Muscle of leg (tissue), 11 donors: ENCODE results near the gene BRMS1L. TPM values are rescaled to one million over a fixed set of nuclear protein-coding genes. Genes with fewer than 3 reads are reported as not detected.

ENCODE experiments used
- DNase-seq: peaks from one replicate; pipeline ENCODE4 v3.0.0; 2013
- H3K27ac ChIP-seq: one replicate; pipeline ENCODE4 v1.5.1; 2013; ENCODE audit warnings: mild to moderate bottlenecking, low read length, control low read depth
- H3K27me3 ChIP-seq: one replicate; pipeline ENCODE4 v1.6.1; 2013; ENCODE audit warnings: low read length; ENCODE audit not compliant: control insufficient read depth, insufficient read depth
- H3K36me3 ChIP-seq: one replicate; pipeline ENCODE4 v1.6.1; 2013; ENCODE audit warnings: low read length; ENCODE audit not compliant: control insufficient read depth, insufficient read depth
- H3K4me1 ChIP-seq: one replicate; pipeline ENCODE4 v1.6.1; 2013; ENCODE audit warnings: low read length; ENCODE audit not compliant: control insufficient read depth, insufficient read depth
- H3K4me3 ChIP-seq: one replicate; pipeline ENCODE4 v1.5.1; 2013; ENCODE audit warnings: low read length, control low read depth
- H3K9me3 ChIP-seq: replicated peaks from 2 replicates; pipeline ENCODE4 v1.6.1; 2013; ENCODE audit warnings: low read depth, low read length; ENCODE audit not compliant: control insufficient read depth
- WGBS: methylation state at CpG from one replicate; pipeline ENCODE4 v1.1.5; 2013; ENCODE audit warnings: missing lambda C conversion rate; ENCODE audit not compliant: insufficient coverage; 5-methylcytosine and 5-hydroxymethylcytosine counted together
- polyA plus RNA-seq, 8 donors: library from polyadenylated mRNA; unstranded; fragments of 120-200 nt; gene quantifications; one replicate each; pipeline versions ENCODE4 v1.2.1 to v1.2.3, GENCODE V29; 2013; ENCODE audit warnings: inconsistent platforms in 1 of 8, low replicate concordance in 1 of 8; ENCODE audit not compliant: insufficient read length in 8 of 8, insufficient read depth in 1 of 8
- total RNA-seq: library from RNA; stranded (reverse); fragments of 120-200 nt; gene quantifications from one replicate; pipeline ENCODE4 v1.2.4, GENCODE V29; 2013

Gene BRMS1L
- total and polyA plus RNA-seq, 9 donors = 9.0 to 21.1 (median 18.7) TPM

GRCh38 chr14:35883677-35884293 is 57.6 kb downstream of the BRMS1L start:
- WGBS = 75% methylated on average over 2 of the region's 7 CpGs
- Histone ChIP-seq H3K9me3 (no peaks in the 10 kb centered on the region), H3K27ac (no peak overlapping the region), H3K36me3 (no peaks in the 10 kb centered on the region), H3K4me3 (no peak overlapping the region), H3K27me3 (no peaks in the 10 kb centered on the region), H3K4me1 (peaks cover 3% of the 10 kb centered on the region)
- DNase-seq = peak; percentile 33

GRCh38 chr14:35890308-35890707 is 64.2 kb downstream of the BRMS1L start:
- H3K9me3 ChIP-seq = no peaks in the 10 kb centered on the region
- DNase-seq = no peak

GRCh38 chr14:35895256-35895655 is 69.1 kb downstream of the BRMS1L start:
- DNase-seq = no peak
- H3K9me3 ChIP-seq = no peaks in the 10 kb centered on the region

More at GRCh38 chr14:35890308-35890707, 64.2 kb downstream of the BRMS1L start:
- Histone ChIP-seq H3K4me3 (no peak overlapping the region), H3K27me3 (no peaks in the 10 kb centered on the region), H3K36me3 (no peaks in the 10 kb centered on the region), H3K27ac (no peak overlapping the region), H3K4me1 (no peaks in the 10 kb centered on the region)

GRCh38 chr14:35897616-35898111 is 71.5 kb downstream of the BRMS1L start:
- no peaks in the 10 kb centered on the region for H3K4me1 ChIP-seq
- 71% methylated on average over 4 of the region's 4 CpGs for WGBS
- no peak overlapping the region for H3K4me3 ChIP-seq
- H3K27ac ChIP-seq = no peak overlapping the region
- no peak for DNase-seq
- H3K36me3 ChIP-seq = no peaks in the 10 kb centered on the region
- no peaks in the 10 kb centered on the region for H3K9me3 ChIP-seq
- no peaks in the 10 kb centered on the region for H3K27me3 ChIP-seq

More at GRCh38 chr14:35895256-35895655, 69.1 kb downstream of the BRMS1L start:
- Histone ChIP-seq H3K27me3 (no peaks in the 10 kb centered on the region), H3K4me3 (no peak overlapping the region), H3K4me1 (no peaks in the 10 kb centered on the region), H3K36me3 (no peaks in the 10 kb centered on the region), H3K27ac (no peak overlapping the region)

GRCh38 chr14:35898217-35898775 is 72.2 kb downstream of the BRMS1L start:
- no peak overlapping the region for H3K27ac ChIP-seq
- no peak overlapping the region for H3K4me3 ChIP-seq
- no peaks in the 10 kb centered on the region for H3K36me3 ChIP-seq
- 93% methylated on average over 3 of the region's 4 CpGs for WGBS
- H3K4me1 ChIP-seq = no peaks in the 10 kb centered on the region
- DNase-seq = no peak
- H3K9me3 ChIP-seq = no peaks in the 10 kb centered on the region
- H3K27me3 ChIP-seq = no peaks in the 10 kb centered on the region

- no peak for DNase-seq
- no peaks in the 10 kb centered on the region for H3K36me3 ChIP-seq
- 67% methylated on average over 1 of the region's 3 CpGs for WGBS
- H3K27ac ChIP-seq = no peak overlapping the region
- no peak overlapping the region for H3K4me3 ChIP-seq
- H3K27me3 ChIP-seq = no peaks in the 10 kb centered on the region
- H3K4me1 ChIP-seq = no peaks in the 10 kb centered on the region
- no peaks in the 10 kb centered on the region for H3K9me3 ChIP-seq
Measured at GRCh38 chr14:35900741-35901140, 74.6 kb downstream of the BRMS1L start.

GRCh38 chr14:35909665-35910064 is 83.5 kb downstream of the BRMS1L start:
- no peak overlapping the region for H3K4me3 ChIP-seq
- no peak overlapping the region for H3K27ac ChIP-seq
- WGBS = 82% methylated on average over 3 of the region's 4 CpGs
- H3K9me3 ChIP-seq = no peaks in the 10 kb centered on the region
- no peak for DNase-seq
- H3K4me1 ChIP-seq = no peaks in the 10 kb centered on the region
- no peaks in the 10 kb centered on the region for H3K36me3 ChIP-seq
- H3K27me3 ChIP-seq = no peaks in the 10 kb centered on the region

GRCh38 chr14:35910191-35910590 is 84.1 kb downstream of the BRMS1L start:
- Histone ChIP-seq H3K36me3 (no peaks in the 10 kb centered on the region), H3K27me3 (no peaks in the 10 kb centered on the region), H3K9me3 (no peaks in the 10 kb centered on the region), H3K4me1 (no peaks in the 10 kb centered on the region), H3K4me3 (no peak overlapping the region), H3K27ac (no peak overlapping the region)
- WGBS = 100% methylated on average over 3 of the region's 4 CpGs
- no peak for DNase-seq

GRCh38 chr14:35911097-35911496 is 85.0 kb downstream of the BRMS1L start:
- H3K4me1 ChIP-seq = no peaks in the 10 kb centered on the region
- no peaks in the 10 kb centered on the region for H3K36me3 ChIP-seq
- H3K27ac ChIP-seq = no peak overlapping the region
- no peak overlapping the region for H3K4me3 ChIP-seq
- 81% methylated on average over 2 of the region's 4 CpGs for WGBS
- H3K9me3 ChIP-seq = no peaks in the 10 kb centered on the region
- DNase-seq = no peak
- H3K27me3 ChIP-seq = no peaks in the 10 kb centered on the region

- DNase-seq = no peak
- Histone ChIP-seq H3K36me3 (no peaks in the 10 kb centered on the region), H3K27ac (no peak overlapping the region), H3K4me1 (no peaks in the 10 kb centered on the region), H3K9me3 (no peaks in the 10 kb centered on the region), H3K27me3 (no peaks in the 10 kb centered on the region), H3K4me3 (no peak overlapping the region)
- no CpG with 5 or more reads among the region's 4 CpGs for whole genome bisulfite sequencing
Measured at GRCh38 chr14:35915185-35915584, 89.0 kb downstream of the BRMS1L start.
